Epithelial cell of proximal tubule (primary cell): Measurements from ENCODE around the gene SEPSECS. TPM values are rescaled to one million over a fixed set of nuclear protein-coding genes. Genes with fewer than 3 reads are reported as not detected.
A peak's percentile ranks its signal among the peaks of the same experiment; 100 is the strongest.

Experiments used
- DNase-seq: peaks from one replicate; pipeline ENCODE4 v3.0.0-alpha.2; 2011; ENCODE audit warnings: low read depth
- H3K4me3 ChIP-seq: 2 replicates; pipeline ENCODE4 v1.5.1; 2011; ENCODE audit warnings: low read depth, mild to moderate bottlenecking, low read length
- total RNA-seq: library from RNA; depleted of rRNA; stranded (reverse); fragments of >200 nt; gene quantifications from 2 replicates; pipeline ENCODE4 v1.2.3, GENCODE V29; 2015
- TF ChIP-seq, protein P1 (sequence below): conservative IDR thresholded peaks from 2 replicates; pipeline ENCODE4 v1.5.1; 2012; ENCODE audit warnings: low read depth, mild to moderate bottlenecking, low read length

SEPSECS gene
- total RNA-seq, result 4.3 and 4.8 TPM in 2 replicates

DNA sequence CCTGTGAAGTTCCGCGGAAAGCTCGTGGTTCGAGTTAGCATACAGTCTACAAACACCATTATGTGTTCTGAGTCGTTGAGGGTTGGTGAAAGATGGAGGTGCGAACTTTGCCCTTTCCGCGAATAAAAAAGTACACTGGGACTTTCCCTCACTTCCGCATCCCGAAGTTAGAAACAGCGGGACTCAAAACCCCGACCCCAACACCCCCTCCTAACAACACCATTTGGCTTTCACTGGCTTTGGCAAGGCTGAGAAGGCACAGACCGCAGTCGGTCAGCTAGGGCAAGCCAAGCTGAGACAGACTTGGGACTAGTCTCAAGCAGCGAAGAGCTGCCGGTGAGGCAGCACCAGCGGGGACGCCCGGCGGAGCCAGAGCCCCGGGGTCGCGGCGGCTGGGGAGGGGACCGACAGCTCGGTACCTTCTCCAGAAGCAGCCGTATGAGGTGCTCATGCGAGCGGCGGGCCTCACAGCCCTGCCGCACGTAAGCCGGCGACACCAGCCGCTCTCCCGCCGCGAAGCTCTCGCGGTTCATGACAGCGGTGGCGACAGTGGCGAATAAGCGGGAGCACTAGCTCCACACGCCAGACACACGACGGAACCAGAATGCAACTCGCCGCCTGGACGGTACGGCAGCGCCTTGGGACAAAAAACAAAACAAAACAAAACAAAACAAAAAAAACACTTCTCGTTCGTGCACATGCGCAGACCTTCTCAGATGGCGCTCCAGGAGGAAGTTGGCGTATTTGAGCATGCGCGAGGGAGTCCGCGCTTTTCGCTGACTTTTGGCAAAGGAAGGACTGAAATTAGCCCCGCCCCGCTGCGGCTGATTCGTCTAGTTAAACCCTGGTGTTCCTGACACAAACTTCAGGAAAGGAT lies at the start of gene SEPSECS:
Gene SEPSECS, minus strand, starts transcription at position 613 of the 877 bp plus-strand sequence. Its CDS starts 80 bp downstream, at position 533.
- DNase-seq, result peak; percentile 86

DNA sequence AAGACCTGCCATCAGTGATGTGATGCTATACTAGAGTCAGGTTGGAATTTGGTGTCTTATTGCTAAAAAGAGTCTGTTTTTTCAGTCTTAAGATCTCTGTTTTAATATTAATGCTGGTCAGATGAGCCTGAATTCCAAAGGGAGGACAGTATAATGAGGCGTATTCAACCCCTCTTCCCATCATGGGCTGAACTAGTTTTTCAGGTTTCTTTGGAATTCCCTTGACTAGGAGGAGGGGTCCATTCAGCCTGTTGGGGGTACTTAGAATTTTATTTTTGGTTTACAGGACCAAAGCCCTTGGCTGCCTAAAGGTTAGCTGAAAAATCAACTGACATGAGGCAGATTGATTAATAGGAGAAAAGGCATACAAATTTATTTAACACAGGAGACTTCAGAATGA lies 49.5 kb upstream of the SEPSECS start:
- TF ChIP-seq, protein P1, sequence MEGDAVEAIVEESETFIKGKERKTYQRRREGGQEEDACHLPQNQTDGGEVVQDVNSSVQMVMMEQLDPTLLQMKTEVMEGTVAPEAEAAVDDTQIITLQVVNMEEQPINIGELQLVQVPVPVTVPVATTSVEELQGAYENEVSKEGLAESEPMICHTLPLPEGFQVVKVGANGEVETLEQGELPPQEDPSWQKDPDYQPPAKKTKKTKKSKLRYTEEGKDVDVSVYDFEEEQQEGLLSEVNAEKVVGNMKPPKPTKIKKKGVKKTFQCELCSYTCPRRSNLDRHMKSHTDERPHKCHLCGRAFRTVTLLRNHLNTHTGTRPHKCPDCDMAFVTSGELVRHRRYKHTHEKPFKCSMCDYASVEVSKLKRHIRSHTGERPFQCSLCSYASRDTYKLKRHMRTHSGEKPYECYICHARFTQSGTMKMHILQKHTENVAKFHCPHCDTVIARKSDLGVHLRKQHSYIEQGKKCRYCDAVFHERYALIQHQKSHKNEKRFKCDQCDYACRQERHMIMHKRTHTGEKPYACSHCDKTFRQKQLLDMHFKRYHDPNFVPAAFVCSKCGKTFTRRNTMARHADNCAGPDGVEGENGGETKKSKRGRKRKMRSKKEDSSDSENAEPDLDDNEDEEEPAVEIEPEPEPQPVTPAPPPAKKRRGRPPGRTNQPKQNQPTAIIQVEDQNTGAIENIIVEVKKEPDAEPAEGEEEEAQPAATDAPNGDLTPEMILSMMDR, result no peak
- no peak for DNase-seq
- no peak overlapping the region for H3K4me3 ChIP-seq

More for the DNA sequence above, at the start of gene SEPSECS:
- H3K4me3 ChIP-seq, result peak within 1 kb of the TSS; percentile 76
- TF ChIP-seq, protein P1, result no peak

DNA sequence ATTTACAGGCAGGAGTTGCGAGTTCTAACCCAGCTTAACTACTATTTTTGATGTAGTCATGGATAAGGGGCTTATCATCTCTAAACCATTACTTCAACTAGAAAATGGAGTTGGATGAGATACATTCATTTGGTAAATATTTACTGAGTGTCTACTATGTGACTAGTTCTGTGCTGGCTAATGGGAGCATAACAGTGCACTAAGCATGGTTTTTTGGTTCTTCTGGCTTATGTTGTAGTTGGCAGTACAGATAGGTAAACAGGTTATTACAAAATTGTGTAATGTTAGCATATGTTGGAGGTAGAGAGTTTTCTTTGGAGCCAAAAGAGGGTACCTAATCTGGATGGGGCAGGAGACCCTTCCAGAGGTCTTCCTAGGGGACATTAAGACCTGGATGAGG lies 47.7 kb upstream of the SEPSECS start:
- no peak for DNase-seq
- no peak overlapping the region for H3K4me3 ChIP-seq
- TF ChIP-seq, protein P1, result no peak

DNA sequence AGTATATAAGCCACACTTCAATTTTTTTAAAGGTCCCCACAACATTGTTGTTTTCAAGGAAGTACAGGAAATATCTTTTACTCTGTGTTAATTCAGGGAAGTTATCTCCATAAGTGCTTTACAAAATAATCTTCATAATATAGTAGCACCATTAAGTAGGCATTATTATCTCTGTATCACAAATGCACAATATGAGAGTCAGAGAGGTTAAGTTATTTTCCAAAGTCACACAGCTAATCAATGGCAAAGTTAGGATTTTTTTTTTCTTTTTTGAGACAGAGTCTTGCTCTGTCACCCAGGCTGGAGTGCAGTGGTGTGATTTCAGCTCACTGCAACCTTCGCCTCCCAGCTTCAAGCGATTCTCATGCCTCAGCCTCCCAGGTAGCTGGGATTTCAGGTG lies 38.5 kb upstream of the SEPSECS start:
- TF ChIP-seq, protein P1, result no peak
- DNase-seq, result no peak

DNA sequence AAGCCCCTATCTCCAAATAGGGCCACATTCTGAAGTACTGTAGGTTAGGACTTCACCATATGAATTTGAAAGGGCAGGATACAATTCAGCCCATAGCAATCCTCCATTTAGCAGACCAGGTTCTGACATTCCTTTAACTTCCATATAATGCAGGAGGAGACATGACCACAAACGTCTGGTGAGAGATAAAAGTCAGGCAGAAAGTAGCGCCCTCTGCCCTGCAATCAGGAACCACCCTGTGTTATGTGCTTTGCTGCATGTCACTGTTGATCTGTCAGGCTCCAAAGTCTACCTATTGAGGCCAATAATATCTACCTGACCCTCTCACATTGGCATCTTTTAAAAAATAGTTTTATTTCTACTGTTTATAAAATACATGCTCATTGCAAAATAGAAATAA lies 30.2 kb upstream of the SEPSECS start:
- H3K4me3 ChIP-seq, result no peak overlapping the region
- TF ChIP-seq, protein P1, result no peak
- DNase-seq, result no peak

More for the DNA sequence above, 38.5 kb upstream of the SEPSECS start:
- H3K4me3 ChIP-seq, result no peak overlapping the region

DNA sequence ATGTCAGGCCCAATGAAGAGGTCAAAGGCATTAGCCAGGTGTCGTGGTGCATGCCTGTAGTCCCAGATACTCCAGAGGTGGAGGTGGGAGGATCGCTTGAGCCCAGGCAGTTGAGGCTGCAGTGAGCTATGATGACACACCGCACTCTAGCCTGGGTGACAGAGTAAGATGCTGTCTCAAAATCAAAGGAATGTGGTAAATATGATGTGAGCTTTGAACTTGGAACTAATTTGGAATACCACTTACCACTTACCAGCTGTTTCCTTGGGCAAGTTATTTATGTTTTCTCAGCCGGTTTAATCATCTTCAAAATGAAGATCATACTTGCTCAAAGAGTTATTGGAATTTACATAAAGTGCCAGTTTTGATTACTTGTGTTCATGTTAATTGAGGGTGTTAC lies 23.8 kb upstream of the SEPSECS start:
- H3K4me3 ChIP-seq, result no peak overlapping the region
- TF ChIP-seq, protein P1, result no peak
- no peak for DNase-seq
